HG02943 (cell line): ENCODE measurements around the gene MBL2.

ENCODE experiments used
- ATAC-seq: cut with Tn5 transposase; IDR thresholded peaks from one replicate; pipeline ENCODE4 v1.9.1; 2021; ENCODE audit warnings: mild to moderate bottlenecking, low read depth, moderate library complexity; ENCODE audit not compliant: unreplicated experiment

The MBL2 gene

GRCh38 chr10:52741851-52742250, 30.7 kb downstream of the MBL2 start:
- ATAC-seq: no peak

DNA sequence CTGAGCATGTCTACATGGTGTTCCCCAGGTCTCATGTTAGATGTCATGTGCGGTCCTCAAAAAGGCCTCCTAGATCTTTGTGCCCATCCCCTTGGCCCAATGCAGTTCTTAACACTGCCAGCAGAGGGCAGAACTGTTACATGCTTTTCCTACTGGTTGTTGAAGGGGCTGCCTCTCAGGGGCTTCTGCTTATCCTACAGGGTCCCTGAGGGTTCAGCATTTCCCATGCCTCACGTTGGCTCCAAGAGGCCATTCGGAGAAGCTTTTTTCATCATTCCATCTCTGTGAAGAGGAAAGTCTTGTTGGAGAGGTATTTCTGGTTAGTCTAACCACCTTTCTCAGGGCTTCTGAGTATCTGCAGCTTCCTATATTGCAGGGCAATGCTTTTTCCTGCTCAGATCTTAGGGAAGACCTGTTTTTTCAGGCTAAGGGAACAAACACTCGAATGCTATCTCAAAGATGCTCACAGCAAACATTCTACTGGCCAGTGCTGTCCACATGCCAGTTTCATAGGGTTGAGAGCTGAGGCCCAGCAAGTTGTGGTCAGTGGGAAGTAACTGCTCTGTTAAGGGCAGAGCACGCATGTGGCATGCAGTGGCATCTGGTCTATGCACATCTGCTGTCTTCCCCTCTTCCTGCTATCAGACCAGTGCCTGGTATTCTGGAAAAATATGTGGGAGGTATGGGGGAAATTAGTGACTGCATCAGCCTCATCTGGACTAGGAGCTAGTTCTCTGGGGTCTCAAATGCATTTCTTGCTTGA, 31.5 kb downstream of the MBL2 start:
- ATAC-seq: no peak

DNA sequence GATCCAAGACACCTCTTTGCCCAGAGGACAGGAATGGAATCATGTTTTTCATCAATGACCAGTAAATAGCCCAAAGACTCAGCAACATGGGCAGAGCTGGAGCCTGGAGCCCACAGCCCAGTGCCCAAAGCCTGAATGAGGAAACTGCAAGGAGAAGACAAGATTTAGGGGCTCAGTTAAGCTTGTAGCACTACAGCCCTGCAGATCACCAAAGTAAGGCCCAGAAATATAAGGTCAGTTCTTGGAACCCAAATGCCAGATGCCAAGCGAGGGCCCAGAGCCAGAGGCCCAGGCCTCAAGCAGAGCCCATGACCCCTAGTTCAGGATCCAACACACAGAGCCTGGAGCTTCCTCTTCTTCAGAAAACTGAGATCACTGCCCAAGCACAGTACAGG, 32.4 kb downstream of the MBL2 start:
- no peak for ATAC-seq

DNA sequence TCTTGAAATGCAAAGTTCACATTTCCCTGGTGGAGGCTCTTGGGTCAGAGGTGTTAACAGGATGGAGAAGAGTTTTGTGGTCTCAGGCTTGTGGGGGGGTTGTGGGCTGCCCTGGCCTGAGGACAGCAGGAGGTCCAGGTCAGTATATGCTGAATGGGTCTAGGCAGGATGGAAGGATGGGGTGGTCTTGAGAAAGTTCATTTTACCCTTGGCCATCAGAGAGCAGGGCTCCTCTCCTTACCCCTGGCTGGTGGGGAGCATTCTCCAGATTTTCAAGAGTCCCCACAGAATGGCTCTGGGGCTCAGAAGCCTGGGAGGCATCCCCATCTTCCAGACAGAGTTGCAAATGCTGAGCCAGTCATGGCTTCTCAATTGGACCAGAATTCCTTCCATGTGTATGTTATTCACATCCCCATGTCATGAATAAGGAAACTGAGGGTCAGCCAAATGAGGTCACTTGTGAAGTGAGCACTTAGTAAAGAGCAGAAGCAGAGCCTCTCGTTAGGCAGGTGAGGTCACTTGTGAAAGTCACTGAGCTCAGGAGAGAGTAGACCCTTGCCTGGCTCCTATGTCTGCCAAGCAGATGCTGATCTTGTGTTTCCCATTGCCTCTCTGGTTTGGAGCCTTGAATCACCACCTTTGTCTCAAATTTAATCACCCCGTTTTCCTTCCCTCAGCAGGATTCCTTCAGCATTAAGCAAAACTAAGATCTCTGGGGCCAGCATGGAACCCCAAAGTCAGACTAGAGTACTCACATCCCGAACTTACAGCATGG, 33.0 kb downstream of the MBL2 start:
- no peak for ATAC-seq

GRCh38 chr10:52738951-52739350, 33.6 kb downstream of the MBL2 start:
- ATAC-seq: no peak

DNA sequence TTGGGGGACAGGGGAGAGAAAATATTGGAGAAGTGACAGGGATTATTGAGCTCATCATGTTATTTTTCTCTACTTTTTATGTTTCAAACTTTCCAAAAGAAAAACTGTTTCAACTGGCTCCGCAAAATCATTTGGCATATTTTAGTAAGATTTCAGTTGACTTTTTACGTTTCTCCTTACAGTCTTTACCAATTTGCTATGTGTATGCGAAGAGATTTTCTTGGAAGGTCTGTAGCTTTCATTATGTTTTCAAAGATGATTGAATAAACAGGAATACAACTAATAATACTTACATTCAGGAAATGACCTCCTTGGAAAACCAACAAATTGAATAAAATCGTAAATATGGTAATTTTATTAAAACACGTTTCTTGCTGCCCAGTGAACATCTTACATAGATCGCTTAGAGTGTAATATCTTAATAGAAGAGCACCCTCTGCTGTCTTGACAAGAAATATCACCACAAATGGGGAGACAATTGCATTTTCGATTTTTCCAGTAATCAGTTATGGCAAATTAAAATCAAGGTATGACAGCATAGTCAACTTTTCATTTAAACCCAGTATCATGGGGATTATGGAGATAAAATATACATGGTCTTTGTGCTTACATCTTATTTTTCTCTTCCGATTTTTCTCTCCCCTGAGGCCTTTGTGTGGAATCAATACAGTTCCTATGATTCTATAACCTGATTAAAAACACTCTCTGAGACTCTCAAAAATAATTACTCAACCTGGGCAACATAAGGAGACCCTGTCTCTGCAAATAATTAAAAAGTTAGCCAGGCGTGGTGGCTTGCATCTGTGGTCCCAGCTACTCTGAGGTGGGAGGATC, 43.1 kb downstream of the MBL2 start:
- no peak for ATAC-seq

- no peak for ATAC-seq
Observed at GRCh38 chr10:52720018-52720417, 52.6 kb downstream of the MBL2 start.
